ENCODE results near the gene FOXP4.

Gene FOXP4

DNA sequence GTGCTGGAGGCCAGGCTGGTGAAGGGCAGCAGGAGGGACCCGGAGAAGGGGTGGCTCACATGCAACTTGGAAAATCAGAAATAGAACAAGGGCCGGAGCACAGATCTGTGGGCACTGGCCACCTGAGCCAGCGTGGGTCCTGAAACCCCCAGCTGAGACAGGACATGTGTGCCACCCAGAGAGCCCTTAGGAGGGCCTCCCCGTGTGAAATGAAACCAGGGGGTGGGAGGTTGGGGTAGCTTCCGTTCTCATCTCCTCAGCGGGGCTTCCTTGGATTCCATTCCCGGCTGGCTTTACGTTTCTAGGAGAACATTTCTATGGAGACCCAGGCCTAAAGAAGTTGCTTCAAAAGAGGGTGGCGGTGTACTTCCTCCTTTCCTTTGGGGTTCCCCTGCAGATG, 5.7 kb downstream of the FOXP4 start:
- TF ChIP-seq, protein P1, sequence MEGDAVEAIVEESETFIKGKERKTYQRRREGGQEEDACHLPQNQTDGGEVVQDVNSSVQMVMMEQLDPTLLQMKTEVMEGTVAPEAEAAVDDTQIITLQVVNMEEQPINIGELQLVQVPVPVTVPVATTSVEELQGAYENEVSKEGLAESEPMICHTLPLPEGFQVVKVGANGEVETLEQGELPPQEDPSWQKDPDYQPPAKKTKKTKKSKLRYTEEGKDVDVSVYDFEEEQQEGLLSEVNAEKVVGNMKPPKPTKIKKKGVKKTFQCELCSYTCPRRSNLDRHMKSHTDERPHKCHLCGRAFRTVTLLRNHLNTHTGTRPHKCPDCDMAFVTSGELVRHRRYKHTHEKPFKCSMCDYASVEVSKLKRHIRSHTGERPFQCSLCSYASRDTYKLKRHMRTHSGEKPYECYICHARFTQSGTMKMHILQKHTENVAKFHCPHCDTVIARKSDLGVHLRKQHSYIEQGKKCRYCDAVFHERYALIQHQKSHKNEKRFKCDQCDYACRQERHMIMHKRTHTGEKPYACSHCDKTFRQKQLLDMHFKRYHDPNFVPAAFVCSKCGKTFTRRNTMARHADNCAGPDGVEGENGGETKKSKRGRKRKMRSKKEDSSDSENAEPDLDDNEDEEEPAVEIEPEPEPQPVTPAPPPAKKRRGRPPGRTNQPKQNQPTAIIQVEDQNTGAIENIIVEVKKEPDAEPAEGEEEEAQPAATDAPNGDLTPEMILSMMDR (IDR thresholded peaks at IDR 0.05; ENCODE audit: low read depth, low read length): no peak
- in situ Hi-C loops (cut with HindIII; ENCODE audit: low sequenced_read_pairs): no loop called here
- DNase-seq (ENCODE audit: low read depth, low spot score): no peak
- no peak overlapping the region for H3K4me3 ChIP-seq (ENCODE audit: low read depth, low read length)

DNA sequence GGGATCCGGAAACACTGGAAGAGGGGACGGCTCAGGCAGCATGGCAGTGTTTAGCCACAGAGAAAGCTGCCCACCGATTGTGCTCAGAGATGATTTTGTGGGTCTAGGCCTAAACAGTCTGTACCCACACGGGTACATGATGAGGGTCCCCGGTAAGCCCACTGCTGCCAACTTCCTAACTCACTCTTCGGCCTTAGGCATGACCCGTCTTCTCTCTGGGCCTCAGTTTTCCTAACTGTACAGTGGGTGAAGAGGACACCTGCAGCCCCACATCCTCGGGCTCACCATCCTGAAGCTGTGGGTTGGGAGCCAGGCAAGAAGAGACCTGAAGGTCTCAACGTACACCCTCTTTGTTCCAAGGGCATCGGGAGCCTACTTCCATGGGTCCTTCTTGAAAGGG, 6.5 kb downstream of the FOXP4 start:
- in situ Hi-C loops (cut with HindIII; ENCODE audit: low sequenced_read_pairs): no loop called here
- no peak for DNase-seq (ENCODE audit: low read depth, low spot score)
- TF ChIP-seq, protein P1 (IDR thresholded peaks at IDR 0.05; ENCODE audit: low read depth, low read length): no peak
- H3K4me3 ChIP-seq (ENCODE audit: low read depth, low read length): no peak overlapping the region

DNA sequence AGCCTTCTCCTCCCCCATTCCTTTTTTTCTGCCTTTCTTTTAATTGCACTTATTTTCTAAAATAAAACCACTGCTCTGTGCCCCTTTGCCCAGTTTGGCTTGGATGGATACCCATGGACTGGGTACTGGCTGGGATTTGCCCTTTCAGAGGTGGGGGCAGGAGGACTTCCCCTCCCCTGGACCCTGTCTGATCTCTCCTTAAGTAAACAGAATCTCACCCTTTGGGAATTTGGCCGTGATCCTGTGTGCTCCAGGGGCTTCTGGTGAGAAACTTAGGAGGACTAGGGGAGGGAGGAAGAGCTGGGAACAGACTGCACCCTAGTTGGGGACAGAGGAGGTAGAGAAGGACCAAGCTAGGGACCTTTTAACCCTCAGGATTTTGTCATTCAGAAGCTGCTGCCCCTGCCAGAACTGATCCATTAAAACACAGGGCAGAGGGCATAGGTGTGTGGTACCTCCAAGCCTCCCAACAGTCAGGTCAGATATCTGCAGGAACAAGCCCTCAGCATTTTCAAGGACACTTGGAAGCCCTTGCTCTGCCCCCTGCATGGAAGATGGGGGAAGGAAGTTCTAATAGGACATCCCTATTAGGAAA, 7.3 kb downstream of the FOXP4 start:
- no peak for DNase-seq (ENCODE audit: low read depth, low spot score)
- in situ Hi-C loops (cut with HindIII; ENCODE audit: low sequenced_read_pairs): no loop called here
- H3K4me3 ChIP-seq (ENCODE audit: low read depth, low read length): no peak overlapping the region
- TF ChIP-seq, protein P1 (IDR thresholded peaks at IDR 0.05; ENCODE audit: low read depth, low read length): no peak

DNA sequence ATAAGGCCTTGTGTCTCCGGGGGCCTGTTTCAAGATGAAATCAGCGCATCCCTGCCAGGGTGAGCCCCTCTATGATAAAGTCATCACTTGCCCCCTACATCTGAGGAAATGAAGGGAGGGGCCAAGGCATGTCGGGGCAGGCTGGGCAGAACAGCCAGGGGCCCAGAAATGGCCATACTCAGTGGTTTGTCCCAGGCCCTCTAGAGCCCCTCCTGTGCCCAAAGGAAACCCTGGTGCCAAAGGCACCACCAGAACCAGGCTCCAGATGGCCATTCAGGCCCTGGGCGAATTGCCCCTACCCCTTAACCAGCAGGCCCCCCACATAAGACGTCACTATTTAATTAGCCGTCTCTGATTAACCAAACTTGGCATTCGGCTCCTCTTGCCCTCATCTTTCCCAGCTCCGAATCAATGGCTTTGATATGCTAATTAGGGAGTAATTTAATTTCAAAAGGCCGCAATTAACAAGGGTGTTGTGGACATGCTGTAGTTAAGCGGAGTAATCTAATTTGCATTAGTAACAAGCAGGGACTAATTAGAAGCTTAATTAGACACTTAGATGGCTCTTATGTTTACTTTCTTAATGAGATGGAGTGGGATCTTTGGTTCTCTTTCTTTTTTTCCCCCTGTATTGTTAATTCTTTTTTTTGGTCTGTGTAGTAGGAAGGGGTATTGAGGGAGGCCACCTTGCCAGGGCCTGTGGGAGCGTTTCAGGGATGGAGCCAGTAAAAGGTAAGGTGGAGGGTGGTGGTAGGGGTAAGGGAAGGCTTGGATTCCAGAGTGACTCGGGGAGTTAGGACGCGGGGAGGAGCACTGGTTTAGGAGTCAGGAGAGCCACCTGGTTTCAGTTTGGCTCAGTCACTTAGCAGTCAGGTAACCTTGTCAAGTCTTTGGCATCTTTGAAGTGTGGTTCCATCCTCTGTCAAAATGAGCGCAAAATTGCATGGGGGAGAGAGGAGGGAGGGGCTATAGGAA, 9.4 kb downstream of the FOXP4 start:
- in situ Hi-C loops (cut with HindIII; ENCODE audit: low sequenced_read_pairs): no loop called here

DNA sequence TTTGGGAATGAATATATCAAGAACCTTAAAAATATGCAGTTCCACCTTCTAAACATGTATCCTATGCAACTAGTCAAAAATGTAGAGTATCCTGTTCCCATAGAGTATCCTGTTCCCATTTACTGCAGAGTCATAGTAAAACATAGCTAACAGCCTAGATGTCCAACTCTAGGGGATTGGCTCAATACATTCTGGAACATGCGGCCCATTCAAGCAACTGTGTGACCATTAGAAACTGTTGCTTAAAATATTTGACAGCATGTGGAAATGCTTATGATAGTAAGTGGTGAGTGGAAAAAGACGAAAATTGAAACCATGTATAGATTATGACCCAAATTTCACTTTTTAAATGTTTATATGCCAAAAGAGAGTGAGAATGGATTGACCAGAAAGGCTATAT, 11.2 kb downstream of the FOXP4 start:
- DNase-seq (ENCODE audit: low read depth, low spot score): no peak
- no peak overlapping the region for H3K4me3 ChIP-seq (ENCODE audit: low read depth, low read length)
- TF ChIP-seq, protein P1 (IDR thresholded peaks at IDR 0.05; ENCODE audit: low read depth, low read length): no peak
- in situ Hi-C loops (cut with HindIII; ENCODE audit: low sequenced_read_pairs): no loop called here

More for the DNA sequence above, 9.4 kb downstream of the FOXP4 start:
- H3K4me3 ChIP-seq (ENCODE audit: low read depth, low read length): no peak overlapping the region
- DNase-seq (ENCODE audit: low read depth, low spot score): no peak
- TF ChIP-seq, protein P1 (IDR thresholded peaks at IDR 0.05; ENCODE audit: low read depth, low read length): no peak

DNA sequence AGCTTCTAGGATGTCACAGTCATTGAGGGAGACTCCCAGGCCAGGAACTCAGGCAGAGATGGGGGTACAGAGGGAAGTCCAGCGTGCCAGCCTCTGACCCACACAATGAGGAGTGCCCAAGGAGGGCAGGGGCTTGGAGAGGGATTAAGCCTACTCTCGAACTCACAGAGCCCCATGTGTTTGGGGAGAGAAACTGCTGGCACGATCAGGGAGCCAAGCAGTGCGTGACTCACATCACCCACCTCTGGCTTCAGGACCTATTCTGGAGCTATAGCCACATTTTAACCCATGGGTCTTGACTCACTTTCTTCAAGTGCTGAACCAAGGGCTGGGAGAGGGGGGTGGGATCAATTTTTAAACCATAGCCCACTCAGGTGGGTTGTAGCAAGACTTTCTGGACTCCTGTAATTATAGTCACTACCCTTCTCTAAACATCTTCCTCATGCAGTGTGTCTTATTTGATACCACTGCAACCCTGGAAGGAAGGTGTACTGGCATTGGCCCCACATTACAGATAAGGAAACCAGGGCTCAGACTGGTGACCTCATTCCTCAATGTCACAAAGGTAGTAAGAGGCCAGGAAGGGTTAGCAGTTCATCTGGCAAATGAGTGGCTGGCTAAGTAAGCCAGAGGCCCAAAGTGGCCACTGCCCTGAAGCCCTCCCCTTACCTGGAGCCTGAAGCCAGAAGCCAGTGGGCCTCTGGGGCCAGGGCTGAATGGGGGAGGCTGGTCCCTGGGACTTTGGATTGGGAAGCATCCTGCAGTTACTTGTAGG, 12.0 kb downstream of the FOXP4 start:
- H3K4me3 ChIP-seq (ENCODE audit: low read depth, low read length): no peak overlapping the region
- DNase-seq (ENCODE audit: low read depth, low spot score): no peak
- TF ChIP-seq, protein P1 (IDR thresholded peaks at IDR 0.05; ENCODE audit: low read depth, low read length): no peak
- in situ Hi-C loops (cut with HindIII; ENCODE audit: low sequenced_read_pairs): no loop called here
